ENCODE measurements around the gene PANK4.
"Not testable (repeated sequence)": the region's sequence is repeated elsewhere in the genome, so short reads cannot be mapped to it uniquely, and the experiment has no call there.

PANK4 gene

DNA sequence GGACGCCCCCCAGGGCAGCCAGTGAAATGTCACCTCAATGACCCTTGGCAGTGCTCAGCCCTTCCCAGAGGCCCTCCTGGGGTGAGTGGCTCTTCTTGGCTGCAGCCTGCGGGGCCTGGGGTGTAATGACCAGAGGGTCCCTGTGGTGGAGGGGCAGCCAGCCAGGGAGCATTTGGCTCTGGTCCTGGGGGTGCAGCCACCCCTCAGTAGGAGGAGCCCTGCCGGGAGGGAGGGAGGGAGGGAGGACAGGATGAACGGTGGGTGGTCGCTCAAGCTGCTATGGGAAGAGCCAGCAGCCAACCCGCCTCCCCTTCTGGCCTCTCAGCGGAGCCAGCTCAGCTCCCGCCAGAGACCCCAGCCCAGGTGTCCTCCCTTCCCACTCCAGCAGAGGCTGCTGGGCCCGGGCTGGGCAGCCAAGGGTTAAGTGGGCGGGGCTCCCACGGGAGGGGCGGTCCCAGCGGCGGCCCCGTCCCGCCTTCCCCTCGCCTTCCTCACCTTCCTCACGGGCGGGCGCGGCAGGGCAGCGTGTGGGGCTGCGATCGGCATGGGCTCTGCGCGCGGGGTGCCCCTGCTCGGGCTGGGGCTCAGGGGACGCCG lies 59.3 kb downstream of the PANK4 start:
- peak in 1 of 2 donors; percentile 41 for ATAC-seq (replicated peaks)
- Mint-ChIP-seq H3K36me3 (no peaks in the 10 kb centered on the region), H3K27ac (no peak overlapping the region), H3K4me3 (no peak overlapping the region), H3K4me1 (peaks cover 14 to 25% of the 10 kb centered on the region in 2 donors), H3K9me3 (no peaks in the 10 kb centered on the region), H3K27me3 (peaks cover 40 to 54% of the 10 kb centered on the region in 2 donors)
- no peak for DNase-seq

- H3K4me1 Mint-ChIP-seq: peaks cover 14 to 23% of the 10 kb centered on the region in 2 donors
- peaks cover 45 to 60% of the 10 kb centered on the region in 2 donors for H3K27me3 Mint-ChIP-seq
- no peaks in the 10 kb centered on the region for H3K36me3 Mint-ChIP-seq
- no peak overlapping the region for H3K4me3 Mint-ChIP-seq
- no peak overlapping the region for H3K27ac Mint-ChIP-seq
- ATAC-seq (replicated peaks) (no peak), DNase-seq (no peak)
- H3K9me3 Mint-ChIP-seq: no peaks in the 10 kb centered on the region
Observed at GRCh38 chr1:2466270-2466665, 60.1 kb downstream of the PANK4 start.

DNA sequence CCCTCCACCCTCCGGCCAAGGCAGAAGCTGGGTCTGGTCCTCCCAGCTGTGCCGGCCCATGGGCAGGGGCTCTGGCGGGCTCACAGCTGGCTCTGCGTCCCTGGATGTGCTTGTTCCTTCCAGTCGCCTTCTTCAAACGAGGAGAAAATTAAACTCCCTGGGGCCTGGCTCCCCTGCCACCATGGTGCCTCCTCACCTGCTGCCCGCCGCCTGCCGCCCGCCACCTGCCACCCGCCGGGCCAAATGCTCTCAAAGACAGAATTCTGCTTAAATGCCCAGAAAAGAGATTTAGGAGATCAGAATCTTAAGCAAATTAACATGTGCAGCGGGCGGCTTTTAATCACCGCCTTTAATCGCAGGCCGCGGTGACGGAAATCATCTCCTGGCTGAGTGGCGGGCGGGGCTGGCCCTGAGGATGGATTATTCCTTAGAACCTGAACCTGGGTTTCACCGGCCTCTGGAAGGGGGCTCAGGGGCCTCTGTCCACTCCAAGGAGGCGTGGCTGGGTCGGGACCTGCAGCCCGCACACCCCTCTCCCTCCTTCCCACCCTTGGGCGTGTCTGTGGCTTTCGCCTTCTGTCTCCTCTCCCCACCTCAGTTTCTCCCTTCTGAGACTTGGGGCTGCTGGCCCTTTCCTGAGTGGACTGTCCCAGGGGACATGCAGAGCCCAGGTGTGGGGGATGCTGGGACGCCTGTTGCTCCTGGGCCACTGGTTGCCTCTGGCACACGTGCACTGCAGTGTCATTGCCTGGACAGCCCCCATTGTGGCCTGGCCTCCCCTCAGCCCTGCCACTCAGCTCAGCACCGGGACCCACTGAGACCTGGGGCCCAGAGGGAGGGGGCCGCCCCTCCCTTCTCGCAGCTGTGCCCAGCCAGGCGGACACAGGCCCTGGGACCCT lies 60.8 kb downstream of the PANK4 start:
- peaks cover 45 to 56% of the 10 kb centered on the region in 2 donors for H3K27me3 Mint-ChIP-seq
- H3K36me3 Mint-ChIP-seq: no peaks in the 10 kb centered on the region
- ATAC-seq (replicated peaks) (no peak), DNase-seq (no peak)
- peaks cover 9 to 17% of the 10 kb centered on the region in 2 donors for H3K4me1 Mint-ChIP-seq
- H3K4me3 Mint-ChIP-seq: no peak overlapping the region
- no peaks in the 10 kb centered on the region for H3K9me3 Mint-ChIP-seq
- no peak overlapping the region for H3K27ac Mint-ChIP-seq

DNA sequence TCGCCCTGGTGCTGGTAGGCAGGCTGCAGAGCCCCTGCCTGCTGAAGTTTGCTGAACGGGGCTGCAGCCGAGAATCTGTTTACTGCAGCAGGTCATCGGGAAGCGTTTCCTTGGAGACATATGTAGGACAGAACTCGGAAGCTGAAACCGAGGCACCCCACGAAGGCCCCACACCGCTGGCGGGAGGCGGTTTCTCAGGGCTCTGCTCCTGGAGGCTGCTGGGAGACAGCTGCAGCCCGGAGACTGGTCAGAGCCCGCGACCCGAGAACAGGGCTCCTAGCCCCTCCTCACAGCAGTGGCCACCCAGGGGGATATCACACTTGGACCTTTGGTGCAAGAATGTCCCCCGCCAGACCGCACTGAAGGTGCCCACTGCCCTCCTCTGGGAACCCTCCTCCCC lies 63.0 kb downstream of the PANK4 start:
- Mint-ChIP-seq H3K27me3 (peaks cover 36 to 43% of the 10 kb centered on the region in 2 donors), H3K4me3 (no peak overlapping the region), H3K9me3 (no peaks in the 10 kb centered on the region), H3K4me1 (peaks cover 1 to 8% of the 10 kb centered on the region in 2 donors), H3K27ac (no peak overlapping the region), H3K36me3 (no peaks in the 10 kb centered on the region)
- ATAC-seq (replicated peaks): no peak
- no peak for DNase-seq

DNA sequence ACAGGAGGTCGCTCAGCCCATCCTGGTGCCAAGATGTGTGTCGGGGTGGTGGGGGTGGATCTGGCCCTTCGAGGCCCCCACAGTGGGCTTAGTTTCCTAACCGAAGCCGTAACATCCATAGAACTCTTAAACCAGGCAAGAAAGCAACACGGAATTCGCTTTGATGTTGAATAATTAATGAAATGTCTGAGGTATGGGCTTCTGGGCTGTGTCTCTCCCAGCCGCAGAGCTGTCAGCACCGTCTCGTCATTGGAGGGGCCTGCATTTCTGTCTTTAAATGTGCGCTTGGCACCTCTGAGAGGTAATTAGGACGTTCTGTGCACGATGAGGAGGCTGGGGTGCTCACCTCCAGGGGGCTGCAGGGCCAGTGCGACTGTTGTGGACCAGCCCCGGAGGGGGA lies 63.6 kb downstream of the PANK4 start:
- Mint-ChIP-seq H3K4me3 (no peak overlapping the region), H3K36me3 (no peaks in the 10 kb centered on the region), H3K27ac (no peak overlapping the region), H3K4me1 (peaks cover 1 to 8% of the 10 kb centered on the region in 2 donors), H3K27me3 (peaks cover 33 to 38% of the 10 kb centered on the region in 2 donors), H3K9me3 (no peaks in the 10 kb centered on the region)
- no peak for DNase-seq
- no peak for ATAC-seq (replicated peaks)

- peaks cover 0 to 2% of the 10 kb centered on the region in 2 donors for H3K4me1 Mint-ChIP-seq
- no peak for ATAC-seq (replicated peaks)
Observed at GRCh38 chr1:2460996-2461751, 65.2 kb downstream of the PANK4 start.

GRCh38 chr1:2460203-2460602 lies 66.2 kb downstream of the PANK4 start:
- H3K4me3 Mint-ChIP-seq: no peak overlapping the region
- no peaks in the 10 kb centered on the region for H3K9me3 Mint-ChIP-seq
- no peaks in the 10 kb centered on the region for H3K4me1 Mint-ChIP-seq
- H3K27me3 Mint-ChIP-seq: peaks cover 29 to 31% of the 10 kb centered on the region in 2 donors
- ATAC-seq (replicated peaks) (peak in 1 of 2 donors; percentile 45), DNase-seq (no peak)
- H3K27ac Mint-ChIP-seq: no peak overlapping the region
- H3K36me3 Mint-ChIP-seq: no peaks in the 10 kb centered on the region

More at GRCh38 chr1:2460996-2461751, 65.2 kb downstream of the PANK4 start:
- Mint-ChIP-seq H3K36me3 (no peaks in the 10 kb centered on the region), H3K27ac (no peak overlapping the region), H3K9me3 (no peaks in the 10 kb centered on the region), H3K27me3 (peaks cover 31 to 33% of the 10 kb centered on the region in 2 donors), H3K4me3 (no peak overlapping the region)
- no peak for DNase-seq

GRCh38 chr1:2459757-2460156 lies 66.6 kb downstream of the PANK4 start:
- DNase-seq (no peak), ATAC-seq (replicated peaks) (peak in 1 of 2 donors; percentile 13)
- Mint-ChIP-seq H3K27me3 (peaks cover 28 to 31% of the 10 kb centered on the region in 2 donors), H3K4me1 (no peaks in the 10 kb centered on the region), H3K9me3 (no peaks in the 10 kb centered on the region), H3K4me3 (no peak overlapping the region), H3K27ac (no peak overlapping the region), H3K36me3 (no peaks in the 10 kb centered on the region)

- not testable (repeated sequence) for ATAC-seq (replicated peaks); H3K4me1 Mint-ChIP-seq; H3K4me3 Mint-ChIP-seq; H3K36me3 Mint-ChIP-seq; H3K9me3 Mint-ChIP-seq; H3K27ac Mint-ChIP-seq; DNase-seq
- peaks cover 23 to 26% of the 10 kb centered on the region in 2 donors for H3K27me3 Mint-ChIP-seq
Observed at GRCh38 chr1:2459102-2459753, 67.2 kb downstream of the PANK4 start.

DNA sequence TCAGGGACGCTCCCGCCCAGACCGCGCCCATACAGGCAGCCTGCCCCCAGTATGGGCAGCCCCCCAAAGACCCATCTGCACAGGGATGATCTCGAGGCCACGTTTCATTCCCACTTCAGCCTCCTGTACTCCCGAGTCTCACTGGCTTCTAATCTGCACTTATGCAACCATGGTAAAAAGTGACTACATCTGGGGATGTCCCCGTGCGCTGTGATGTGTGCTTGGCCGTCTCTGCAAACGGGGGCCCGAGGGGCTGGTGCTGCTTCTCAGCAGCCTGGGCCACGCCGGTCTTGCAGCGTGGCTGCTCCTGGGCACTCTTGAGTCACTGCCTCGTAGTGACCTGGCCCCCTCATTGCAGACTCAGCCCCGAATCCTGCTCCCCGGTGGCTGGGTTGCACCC lies 67.7 kb downstream of the PANK4 start:
- no peaks in the 10 kb centered on the region for H3K4me1 Mint-ChIP-seq
- H3K27ac Mint-ChIP-seq: no peak overlapping the region
- ATAC-seq (replicated peaks): peak in 1 of 2 donors; percentile 12
- DNase-seq: no peak
- H3K27me3 Mint-ChIP-seq: peaks cover 21% of the 10 kb centered on the region in 2 donors
- H3K36me3 Mint-ChIP-seq: no peaks in the 10 kb centered on the region
- no peak overlapping the region for H3K4me3 Mint-ChIP-seq
- H3K9me3 Mint-ChIP-seq: no peaks in the 10 kb centered on the region
